ENCODE results near the gene CAMK2B.

CAMK2B gene

GRCh38 chr7:44329081-44329480 is 3.7 kb upstream of the CAMK2B start:
- no peak for DNase-seq

- no peak for DNase-seq
These were observed 2.6 kb upstream of the CAMK2B start for GRCh38 chr7:44327981-44328380.

DNA sequence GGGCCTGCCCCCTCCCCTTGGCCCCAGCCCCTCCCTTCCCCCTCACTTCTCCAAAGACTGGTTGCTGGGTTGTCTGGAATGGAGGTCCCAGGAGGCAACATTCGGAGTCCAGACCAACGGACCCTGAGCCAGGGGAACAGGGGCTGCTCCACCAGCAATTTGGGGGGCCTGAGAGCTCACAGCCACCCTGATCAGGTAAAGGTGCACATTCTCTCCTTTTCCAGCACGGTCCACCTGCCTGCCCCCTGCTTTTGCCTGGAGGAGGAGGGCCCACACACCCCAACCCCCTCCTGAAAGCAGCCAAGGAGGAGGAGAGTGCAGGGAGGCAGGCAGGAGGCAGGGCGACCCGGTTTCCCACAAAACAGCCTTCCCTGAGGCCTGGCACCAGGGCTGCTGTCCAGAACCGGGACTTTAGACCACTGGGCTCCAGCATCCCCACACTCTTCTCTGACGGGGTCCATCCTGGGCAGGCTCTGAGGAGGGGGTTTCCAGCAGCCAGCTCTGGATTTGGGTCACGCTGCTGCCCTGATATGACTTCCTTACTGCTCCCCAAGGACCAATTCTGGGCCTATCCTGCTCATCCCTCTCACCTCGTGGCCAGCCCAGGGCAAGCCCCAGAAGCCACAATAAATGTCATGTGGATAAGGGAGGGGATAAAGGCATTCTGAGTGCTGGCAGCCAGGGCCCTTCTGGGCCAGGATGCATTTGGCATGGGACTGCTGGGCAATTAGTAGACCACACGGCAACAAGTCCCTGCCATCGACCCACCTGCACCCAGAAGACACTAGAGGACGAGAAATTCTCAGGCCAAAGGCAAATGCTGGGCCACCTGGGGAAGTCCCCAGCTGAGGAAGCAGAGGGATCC is 1.1 kb upstream of the CAMK2B start:
- no peak for DNase-seq

GRCh38 chr7:44325811-44326241 is 432 bp upstream of the CAMK2B start:
- DNase-seq, result no peak

GRCh38 chr7:44324481-44325200 is 753 bp downstream of the CAMK2B start:
- DNase-seq, result no peak

GRCh38 chr7:44324204-44324480 is 1.3 kb downstream of the CAMK2B start:
- no peak for DNase-seq

GRCh38 chr7:44323381-44324203 is 1.8 kb downstream of the CAMK2B start:
- no peak for DNase-seq

DNA sequence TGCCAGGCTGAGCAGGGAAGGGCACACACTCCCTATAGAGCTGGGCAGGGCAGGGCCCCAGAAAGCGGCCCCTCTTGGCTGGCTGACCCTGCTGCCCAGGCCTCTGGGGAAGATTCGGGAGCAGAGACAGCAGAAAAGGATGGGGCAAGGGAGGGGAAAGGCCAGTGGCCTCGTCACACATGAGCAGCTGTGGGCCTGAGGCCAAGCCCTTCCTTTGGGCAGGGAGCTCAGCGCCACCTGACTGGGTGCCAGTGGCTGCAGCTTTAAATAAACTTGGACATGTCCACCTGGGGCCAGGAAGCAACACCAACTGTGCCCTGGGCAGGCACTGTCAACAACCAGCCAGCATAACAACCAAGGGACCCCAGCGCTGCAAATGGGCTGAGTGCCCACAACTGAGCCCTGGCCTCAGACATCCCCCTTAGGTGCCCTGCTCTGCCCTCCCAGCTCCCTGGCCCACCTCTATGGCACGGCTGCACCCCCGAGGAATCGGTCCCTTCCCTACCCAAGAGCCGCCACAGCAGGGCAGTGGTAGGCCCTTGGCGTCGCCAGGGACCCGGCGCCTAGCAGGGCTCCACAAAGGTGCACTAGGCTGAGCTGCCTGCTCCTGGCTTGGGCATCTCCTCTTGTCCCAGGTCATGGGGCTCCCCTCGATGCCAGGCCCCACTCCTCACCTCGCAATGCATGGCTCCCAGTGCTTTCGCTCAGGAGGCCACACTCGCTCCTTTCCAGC is 2.6 kb downstream of the CAMK2B start:
- DNase-seq, result no peak

- DNase-seq, result no peak
These were observed 3.6 kb downstream of the CAMK2B start for GRCh38 chr7:44321796-44322195.

GRCh38 chr7:44320794-44321371 is 4.5 kb downstream of the CAMK2B start:
- DNase-seq, result no peak

DNA sequence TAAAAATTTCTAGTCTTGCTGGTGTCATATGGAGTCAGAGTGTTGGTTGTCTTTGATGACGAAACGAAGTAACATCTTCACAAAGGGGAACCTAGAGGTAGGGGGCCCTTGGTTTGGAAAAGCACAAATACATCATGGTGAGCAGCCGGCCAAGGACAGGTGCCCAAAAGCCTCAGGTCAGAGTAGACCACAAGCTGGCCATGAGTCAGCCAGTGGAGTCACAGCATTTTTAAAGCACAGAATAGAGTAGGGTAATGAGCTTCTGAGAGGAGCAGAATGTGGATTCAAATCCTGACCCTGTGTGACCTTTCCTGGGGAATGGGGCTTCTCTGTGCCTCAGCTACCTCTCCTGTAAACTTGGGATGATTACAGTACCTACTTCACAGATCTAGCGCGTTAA is 5.3 kb downstream of the CAMK2B start:
- DNase-seq, result no peak

GRCh38 chr7:44318332-44318731 is 7.1 kb downstream of the CAMK2B start:
- no peak for DNase-seq

DNA sequence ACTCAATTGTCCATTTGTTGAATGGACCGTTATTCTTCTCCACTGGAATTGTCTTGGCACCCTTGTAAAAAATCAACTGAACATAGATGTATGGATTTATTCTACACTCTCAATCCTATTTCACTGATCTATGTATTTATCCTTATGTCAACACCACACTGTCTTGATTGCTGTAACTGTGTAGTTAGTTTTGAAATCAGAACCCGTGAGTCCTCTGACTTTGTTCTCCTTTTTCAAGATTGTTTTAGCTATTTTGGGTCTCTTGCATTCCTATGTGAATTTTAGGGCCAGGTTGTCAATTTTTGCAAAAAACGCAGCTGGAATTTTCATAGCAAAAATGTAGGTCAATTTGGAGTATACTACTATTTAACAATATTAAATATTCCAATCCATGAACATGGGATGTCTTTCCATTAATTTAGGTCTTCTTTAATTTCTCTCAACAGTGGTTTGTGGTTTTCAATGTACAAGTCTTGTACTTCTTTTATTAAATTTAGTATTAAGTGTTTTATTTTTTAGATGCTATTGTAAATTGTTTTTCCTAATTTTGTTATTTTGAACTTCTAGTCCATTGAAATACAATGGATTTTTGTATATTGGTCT is 10.0 kb downstream of the CAMK2B start:
- no peak for DNase-seq

- DNase-seq, result no peak
These were observed 11.8 kb downstream of the CAMK2B start for GRCh38 chr7:44313621-44314031.

DNA sequence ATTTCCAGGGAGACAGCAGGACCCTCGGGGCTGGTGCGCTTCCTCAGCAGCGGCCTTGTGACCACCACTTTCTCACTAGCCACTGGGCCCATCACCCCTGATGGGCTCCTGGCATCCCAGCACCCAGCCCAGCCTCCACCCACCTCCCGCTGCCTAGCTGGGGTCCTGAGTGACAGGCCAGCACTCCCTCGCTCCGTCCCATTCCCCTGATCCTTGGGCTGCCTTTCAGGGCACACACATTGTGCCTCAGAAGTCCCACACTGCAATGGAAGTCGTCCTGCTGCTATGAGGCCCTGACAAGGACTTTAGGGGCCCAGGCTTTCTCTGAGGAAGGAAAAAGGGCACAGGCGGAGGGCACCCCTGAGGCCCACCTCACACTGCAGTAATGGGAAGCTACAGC is 12.4 kb downstream of the CAMK2B start:
- DNase-seq, result no peak

DNA sequence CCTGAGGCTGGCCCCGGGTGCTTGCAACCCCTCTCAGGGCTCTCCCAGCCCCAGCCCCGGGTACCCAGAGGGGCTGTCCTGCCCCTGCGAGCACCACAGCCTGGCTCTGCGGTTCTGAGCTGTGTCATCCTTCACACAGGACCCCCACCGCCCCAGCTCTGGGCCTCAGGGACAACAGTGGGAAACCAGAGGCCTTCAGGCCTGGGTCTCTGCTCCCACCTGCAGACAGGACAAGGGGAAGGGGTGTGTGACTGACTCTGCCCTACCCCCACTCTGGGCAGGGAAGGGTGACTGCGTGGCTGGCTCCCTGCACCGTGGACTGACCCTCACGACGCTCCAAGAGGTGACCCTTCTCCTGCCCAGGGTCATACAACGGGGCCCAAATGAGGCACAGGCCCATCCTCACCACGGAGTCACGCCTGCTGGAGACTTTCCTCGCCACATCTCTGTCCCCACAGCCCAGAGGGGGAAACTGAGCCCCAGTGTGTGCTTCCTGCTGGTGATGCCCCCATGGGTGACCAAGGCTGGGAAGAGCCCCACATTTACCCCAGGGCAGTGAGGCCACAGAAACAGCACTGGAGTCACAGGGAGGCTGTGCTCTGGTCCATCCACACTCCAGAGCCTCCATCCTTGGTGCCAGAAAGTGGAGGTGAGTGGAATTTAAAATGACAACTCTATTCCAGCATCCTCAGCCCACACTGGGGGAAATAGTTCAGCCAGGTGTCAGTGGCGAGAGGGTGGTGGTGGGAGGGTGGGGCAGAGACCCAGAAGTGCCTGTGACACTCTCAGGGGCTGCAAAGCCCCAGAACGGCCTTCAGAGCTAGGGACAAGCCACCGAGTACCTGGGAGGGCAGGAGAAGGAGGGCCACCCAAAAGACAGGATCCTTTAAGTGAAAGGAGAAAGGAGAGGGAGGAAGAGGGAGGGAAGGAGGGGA is 13.6 kb downstream of the CAMK2B start:
- no peak for DNase-seq

DNA sequence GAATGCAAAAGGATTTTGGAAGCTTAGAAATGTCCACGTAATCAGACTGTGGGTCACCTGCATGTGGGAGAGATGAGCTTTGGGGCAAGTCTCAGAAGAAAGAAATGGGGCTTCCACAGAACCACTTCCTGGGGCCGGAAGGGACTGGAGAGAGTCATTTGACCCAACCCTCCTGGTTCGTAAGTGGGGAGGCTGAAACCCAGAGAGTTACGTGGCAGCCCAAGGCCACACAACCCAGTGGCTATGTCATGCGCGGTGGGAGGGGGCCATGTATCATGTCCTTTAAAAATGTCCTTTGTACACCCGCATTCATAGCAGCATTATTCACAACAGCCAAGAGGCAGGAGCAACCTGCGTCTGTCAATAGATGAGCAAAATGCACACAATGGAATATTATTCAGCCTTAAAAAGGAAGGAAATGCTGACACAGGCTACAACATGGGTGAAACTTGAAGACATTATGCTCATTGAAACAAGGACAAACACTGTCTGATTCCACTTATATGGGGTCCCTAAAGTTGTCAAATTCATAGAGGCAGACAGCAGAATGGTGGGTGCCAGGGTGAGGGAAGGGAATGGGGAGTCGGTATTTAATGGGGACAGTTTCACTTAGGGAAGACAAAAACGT is 15.1 kb downstream of the CAMK2B start:
- no peak for DNase-seq

- no peak for DNase-seq
These were observed 15.9 kb downstream of the CAMK2B start for GRCh38 chr7:44309271-44310091.

GRCh38 chr7:44308596-44309270 is 16.7 kb downstream of the CAMK2B start:
- no peak for DNase-seq

Data from NCI-H187 (cell line).